PC-3 (cell line): ENCODE results near the gene PSAP.

ENCODE experiments used
- CTCF ChIP-seq: fragments of 300-600 bp; sonication (generic); conservative IDR thresholded peaks from 2 replicates; pipeline ENCODE4 v1.5.1; 2017; ENCODE audit warnings: antibody characterized with exemption, low read depth, mild to moderate bottlenecking, low read length
- EZH2phosphoT487 ChIP-seq: fragments of 300-600 bp; sonication (generic); IDR thresholded peaks from 2 replicates; pipeline ENCODE4 v1.6.1; 2018; ENCODE audit warnings: mild to moderate bottlenecking, antibody characterized with exemption, low read length, borderline replicate concordance

GRCh38 chr10:71830726-71831125 lies 20.3 kb downstream of the PSAP start:
- TF ChIP-seq CTCF (no peak), EZH2phosphoT487 (no peak)
